ENCODE measurements around the gene SHB. TPM values are rescaled to one million over a fixed set of nuclear protein-coding genes. Genes with fewer than 3 reads are reported as not detected.

Gene SHB
- total RNA-seq, 1 donor from 2014 or later = 0.44 TPM

DNA sequence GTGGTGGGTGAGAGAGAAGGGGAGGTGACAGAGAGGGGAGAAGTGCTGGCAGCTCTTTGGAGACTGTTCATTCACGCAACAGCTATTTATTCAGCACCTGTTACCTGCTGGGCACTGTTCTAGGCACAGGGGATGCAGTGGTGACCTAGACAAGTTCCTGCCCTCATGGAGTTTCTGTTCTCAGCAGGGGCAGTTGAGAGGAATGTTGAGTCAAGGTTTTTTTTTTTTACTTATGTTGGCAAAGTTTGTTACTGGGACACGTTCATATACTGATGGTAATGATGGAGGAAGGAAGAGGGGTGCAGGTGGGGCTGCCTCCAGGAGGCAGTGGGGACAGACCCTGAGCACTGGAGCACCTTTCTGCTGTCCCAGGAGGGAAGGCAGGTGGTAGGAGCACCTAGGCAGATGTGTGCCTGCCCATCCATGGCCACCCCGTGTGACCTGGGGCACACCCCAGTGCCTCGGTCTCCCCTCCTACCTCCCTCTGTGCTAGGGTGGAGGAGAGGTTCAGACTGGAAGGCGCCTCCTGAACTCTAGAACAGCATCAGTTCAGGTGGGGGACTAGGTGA, 115.7 kb downstream of the SHB start:
- TF ChIP-seq, protein P1, sequence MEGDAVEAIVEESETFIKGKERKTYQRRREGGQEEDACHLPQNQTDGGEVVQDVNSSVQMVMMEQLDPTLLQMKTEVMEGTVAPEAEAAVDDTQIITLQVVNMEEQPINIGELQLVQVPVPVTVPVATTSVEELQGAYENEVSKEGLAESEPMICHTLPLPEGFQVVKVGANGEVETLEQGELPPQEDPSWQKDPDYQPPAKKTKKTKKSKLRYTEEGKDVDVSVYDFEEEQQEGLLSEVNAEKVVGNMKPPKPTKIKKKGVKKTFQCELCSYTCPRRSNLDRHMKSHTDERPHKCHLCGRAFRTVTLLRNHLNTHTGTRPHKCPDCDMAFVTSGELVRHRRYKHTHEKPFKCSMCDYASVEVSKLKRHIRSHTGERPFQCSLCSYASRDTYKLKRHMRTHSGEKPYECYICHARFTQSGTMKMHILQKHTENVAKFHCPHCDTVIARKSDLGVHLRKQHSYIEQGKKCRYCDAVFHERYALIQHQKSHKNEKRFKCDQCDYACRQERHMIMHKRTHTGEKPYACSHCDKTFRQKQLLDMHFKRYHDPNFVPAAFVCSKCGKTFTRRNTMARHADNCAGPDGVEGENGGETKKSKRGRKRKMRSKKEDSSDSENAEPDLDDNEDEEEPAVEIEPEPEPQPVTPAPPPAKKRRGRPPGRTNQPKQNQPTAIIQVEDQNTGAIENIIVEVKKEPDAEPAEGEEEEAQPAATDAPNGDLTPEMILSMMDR (IDR thresholded peaks at IDR 0.05) = no peak
- H3K36me3 Mint-ChIP-seq (ENCODE audit: low read depth) = no peaks in the 10 kb centered on the region
- no peak for ATAC-seq (ENCODE audit: low read depth)
- POLR2A ChIA-PET = no interaction called here
- CTCF ChIA-PET = no interaction called here
- peak overlapping the region; percentile 72 for H3K27ac Mint-ChIP-seq
- no peak for DNase-seq
- H3K9me3 Mint-ChIP-seq = no peaks in the 10 kb centered on the region
- H3K4me1 Mint-ChIP-seq = peaks cover 21% of the 10 kb centered on the region
- intact Hi-C loops (cut with micrococcal nuclease) = no loop called here
- no peaks in the 10 kb centered on the region for H3K27me3 Mint-ChIP-seq
- H3K4me3 Mint-ChIP-seq = no peak overlapping the region

DNA sequence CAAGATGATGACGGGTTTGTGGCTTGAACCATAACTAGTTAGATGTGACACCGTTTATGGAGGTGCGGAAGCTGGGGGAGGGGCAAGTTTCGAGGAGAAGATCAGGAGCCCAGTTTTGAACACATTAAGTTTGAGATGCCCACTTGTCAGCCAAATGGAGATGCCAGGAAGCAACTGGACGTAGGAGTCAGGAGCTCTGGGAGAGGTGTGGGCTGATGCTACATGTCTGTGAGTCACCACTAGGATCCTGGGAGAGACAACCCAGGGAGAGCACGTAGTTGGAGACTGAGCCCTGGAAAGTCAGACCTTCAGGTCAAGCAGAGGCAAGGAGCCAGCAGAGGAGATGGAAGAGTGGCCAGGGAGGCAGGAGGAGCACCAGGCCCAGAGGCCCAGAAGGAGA, 116.3 kb downstream of the SHB start:
- intact Hi-C loops (cut with micrococcal nuclease) = no loop called here
- Mint-ChIP-seq H3K27ac (no peak overlapping the region), H3K36me3 (ENCODE audit: low read depth) (no peaks in the 10 kb centered on the region), H3K4me3 (no peak overlapping the region), H3K9me3 (no peaks in the 10 kb centered on the region), H3K4me1 (peaks cover 21% of the 10 kb centered on the region), H3K27me3 (no peaks in the 10 kb centered on the region)
- POLR2A ChIA-PET = no interaction called here
- CTCF ChIA-PET = no interaction called here
- DNase-seq (no peak), ATAC-seq (ENCODE audit: low read depth) (no peak)
- TF ChIP-seq, protein P1 (IDR thresholded peaks at IDR 0.05) = no peak

DNA sequence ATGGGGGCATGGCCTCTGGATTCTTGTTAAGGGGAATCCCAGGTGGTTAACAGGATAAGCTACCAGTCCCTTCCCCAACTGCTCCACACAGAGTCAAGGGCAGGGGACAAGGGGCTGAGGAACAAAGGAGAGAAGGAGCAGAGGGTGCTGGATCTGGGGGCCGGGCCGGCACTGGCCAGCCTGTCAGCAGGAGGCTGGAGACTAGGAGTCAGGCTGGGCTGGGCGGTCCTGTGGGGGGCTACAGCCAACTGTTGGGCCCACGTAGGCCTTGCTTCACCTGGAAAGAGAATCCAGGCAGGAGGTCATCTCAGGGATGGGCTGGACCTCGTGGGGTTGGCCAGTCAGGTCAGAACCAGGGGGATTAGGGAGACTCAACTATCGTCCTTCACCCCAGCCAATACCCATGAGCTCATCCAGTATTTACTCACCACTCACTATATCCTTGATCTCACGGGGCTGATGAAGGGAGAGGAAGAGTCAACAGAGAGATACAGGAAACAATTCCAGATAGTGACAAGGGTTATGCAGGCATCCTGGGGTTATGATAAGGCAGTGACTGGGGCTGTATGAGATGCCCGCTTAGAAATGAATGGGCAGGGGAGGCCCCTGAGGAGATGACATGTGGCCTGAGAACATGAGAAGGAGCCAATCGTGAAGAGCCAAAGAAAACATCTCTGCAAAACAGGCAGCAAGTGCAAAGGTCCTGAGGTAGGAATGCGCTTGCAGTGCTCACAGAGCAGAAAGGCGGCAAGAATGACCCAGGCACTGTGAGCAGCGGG, 117.2 kb downstream of the SHB start:
- H3K27me3 Mint-ChIP-seq = no peaks in the 10 kb centered on the region
- TF ChIP-seq, protein P1 (IDR thresholded peaks at IDR 0.05) = no peak
- POLR2A ChIA-PET = no interaction called here
- H3K4me1 Mint-ChIP-seq = peaks cover 21% of the 10 kb centered on the region
- no peak overlapping the region for H3K27ac Mint-ChIP-seq
- no peak for DNase-seq
- no peak for ATAC-seq (ENCODE audit: low read depth)
- intact Hi-C loops (cut with micrococcal nuclease) = no loop called here
- H3K9me3 Mint-ChIP-seq = no peaks in the 10 kb centered on the region
- H3K36me3 Mint-ChIP-seq (ENCODE audit: low read depth) = no peaks in the 10 kb centered on the region
- no peak overlapping the region for H3K4me3 Mint-ChIP-seq
- CTCF ChIA-PET = no interaction called here

DNA sequence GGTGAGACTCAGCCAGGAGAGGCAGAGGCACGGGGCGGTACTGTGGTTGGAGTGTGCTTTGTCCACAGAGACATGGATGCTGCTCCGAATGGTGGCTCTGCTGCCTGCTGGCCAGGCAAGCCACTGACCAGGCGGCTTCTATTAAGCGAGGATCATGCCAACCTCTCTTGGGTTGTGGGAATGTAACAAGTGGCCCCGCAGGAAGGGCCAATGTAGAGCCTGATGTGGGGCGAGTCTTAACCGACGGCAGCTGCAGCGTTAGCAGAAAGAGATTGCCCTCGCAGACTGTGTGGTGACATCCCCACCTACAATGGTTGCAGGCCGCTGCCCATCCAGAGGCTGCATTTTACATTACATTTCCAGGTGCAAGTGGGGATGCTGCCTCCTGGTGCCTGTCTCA, 118.5 kb downstream of the SHB start:
- TF ChIP-seq, protein P1 (IDR thresholded peaks at IDR 0.05) = no peak
- Mint-ChIP-seq H3K4me1 (peaks cover 21% of the 10 kb centered on the region), H3K27me3 (no peaks in the 10 kb centered on the region), H3K4me3 (no peak overlapping the region), H3K9me3 (no peaks in the 10 kb centered on the region), H3K27ac (no peak overlapping the region), H3K36me3 (ENCODE audit: low read depth) (no peaks in the 10 kb centered on the region)
- intact Hi-C loops (cut with micrococcal nuclease) = no loop called here
- POLR2A ChIA-PET = no interaction called here
- ATAC-seq (ENCODE audit: low read depth) = no peak
- CTCF ChIA-PET = no interaction called here
- DNase-seq = no peak

DNA sequence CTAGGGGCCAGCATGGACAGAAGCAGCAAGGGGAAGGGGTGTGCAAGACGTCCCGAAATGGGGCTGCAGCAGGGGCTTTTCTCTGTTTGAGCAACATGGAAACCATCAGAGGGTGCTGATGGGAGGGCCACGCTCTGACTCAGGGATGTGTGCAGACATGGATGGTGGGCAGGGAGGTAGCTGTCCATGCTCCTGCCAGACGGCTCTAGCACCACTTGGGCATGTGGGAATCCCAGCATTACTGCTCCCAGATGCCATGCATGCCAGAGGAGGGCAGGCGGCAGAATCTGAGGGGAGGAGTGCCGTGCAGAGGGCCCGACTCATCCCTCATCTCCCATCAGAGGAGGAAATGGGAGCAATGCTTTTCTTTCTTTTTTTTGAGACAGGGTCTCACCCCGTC, 119.5 kb downstream of the SHB start:
- no peak overlapping the region for H3K27ac Mint-ChIP-seq
- TF ChIP-seq, protein P1 (IDR thresholded peaks at IDR 0.05) = no peak
- no peak for DNase-seq
- H3K9me3 Mint-ChIP-seq = no peaks in the 10 kb centered on the region
- intact Hi-C loops (cut with micrococcal nuclease) = no loop called here
- no peak for ATAC-seq (ENCODE audit: low read depth)
- peaks cover 20% of the 10 kb centered on the region for H3K4me1 Mint-ChIP-seq
- no peaks in the 10 kb centered on the region for H3K36me3 Mint-ChIP-seq (ENCODE audit: low read depth)
- CTCF ChIA-PET = no interaction called here
- POLR2A ChIA-PET = no interaction called here
- H3K27me3 Mint-ChIP-seq = peaks cover 4% of the 10 kb centered on the region
- H3K4me3 Mint-ChIP-seq = no peak overlapping the region
